Left ventricle myocardium inferior (tissue), 1 donor: ENCODE measurements around the gene PRAMEF7. TPM values are rescaled to one million over a fixed set of nuclear protein-coding genes. Genes with fewer than 3 reads are reported as not detected.
"Not testable (repeated sequence)": the region's sequence is repeated elsewhere in the genome, so short reads cannot be mapped to it uniquely, and the experiment has no call there.

Source experiments
- DNase-seq: peaks from one replicate; pipeline ENCODE4 v3.0.0-alpha.2; 2020
- H3K27ac ChIP-seq: fragments of 200-600 bp; replicated peaks from 2 replicates; pipeline ENCODE4 v1.8.0; 2021
- H3K27me3 ChIP-seq: fragments of 200-600 bp; 2 replicates; pipeline ENCODE4 v1.8.0; 2021; ENCODE audit warnings: low read depth
- H3K36me3 ChIP-seq: fragments of 200-600 bp; 2 replicates; pipeline ENCODE4 v1.8.0; 2021
- H3K4me1 ChIP-seq: fragments of 200-600 bp; 2 replicates; pipeline ENCODE4 v1.8.0; 2021
- H3K4me3 ChIP-seq: fragments of 200-600 bp; 2 replicates; pipeline ENCODE4 v1.8.0; 2021; ENCODE audit warnings: mild to moderate bottlenecking, moderate library complexity
- H3K9me3 ChIP-seq: fragments of 200-600 bp; replicated peaks from 2 replicates; pipeline ENCODE4 v1.8.0; 2021
- intact Hi-C: fragments of 100-400 bp; cut with micrococcal nuclease; formaldehyde crosslinking; loops from one replicate; pipeline ENCODE4 v1.11.0; 2022
- long read RNA-seq: library from polyadenylated mRNA; unstranded; transcript quantifications from one replicate; pipeline ENCODE4 v2.0.0, GENCODE V29; 2021
- total RNA-seq: library from RNA; stranded (reverse); fragmentation: NEBNext Ultra II Directional; extraction: Animal tissue kit (Norgen Biotek cat#: 25700); gene quantifications from one replicate; pipeline ENCODE4 v1.2.1, GENCODE V29; 2021
- donor health status: DM: no; HTN: yes; CAD: no; lungs with severe emphysema.

Gene PRAMEF7
- not detected for total RNA-seq
- long read RNA-seq, result 0 reads

GRCh38 chr1:12916310-12916709 lies at the start of gene PRAMEF7:
TSS of gene PRAMEF7 (plus strand) at chr1:12916610. CDS start at chr1:12917693, 1,083 bp downstream.
- H3K36me3 ChIP-seq, H3K4me3 ChIP-seq, H3K4me1 ChIP-seq, H3K27me3 ChIP-seq, H3K27ac ChIP-seq, DNase-seq, H3K9me3 ChIP-seq, intact Hi-C loops: not testable (repeated sequence)

- DNase-seq, intact Hi-C loops, H3K36me3 ChIP-seq: not testable (repeated sequence)
These were observed 38.0 kb upstream of the PRAMEF7 start for GRCh38 chr1:12878453-12878852.

GRCh38 chr1:12886101-12886500 lies 30.3 kb upstream of the PRAMEF7 start, which contains the start of gene PRAMEF4:
TSS of gene PRAMEF4 (minus strand) at chr1:12886201. CDS start at chr1:12883394, 2,807 bp downstream.
- H3K4me1 ChIP-seq, H3K4me3 ChIP-seq, DNase-seq, H3K9me3 ChIP-seq, H3K36me3 ChIP-seq, H3K27ac ChIP-seq, intact Hi-C loops, H3K27me3 ChIP-seq: not testable (repeated sequence)

More at GRCh38 chr1:12878453-12878852, 38.0 kb upstream of the PRAMEF7 start:
- not testable (repeated sequence) for H3K9me3 ChIP-seq, H3K4me1 ChIP-seq, H3K27me3 ChIP-seq, H3K27ac ChIP-seq, H3K4me3 ChIP-seq

- H3K4me3 ChIP-seq, intact Hi-C loops, H3K36me3 ChIP-seq, H3K9me3 ChIP-seq, DNase-seq, H3K4me1 ChIP-seq, H3K27me3 ChIP-seq, H3K27ac ChIP-seq: not testable (repeated sequence)
These were observed 18.2 kb upstream of the PRAMEF7 start, which contains the start of gene PRAMEF10 for GRCh38 chr1:12898170-12898569. TSS of gene PRAMEF10 (minus strand) at chr1:12898270. CDS start at chr1:12895847, 2,423 bp downstream.

GRCh38 chr1:12899186-12899585 lies 17.2 kb upstream of the PRAMEF7 start:
- H3K36me3 ChIP-seq, intact Hi-C loops, H3K27ac ChIP-seq, H3K4me3 ChIP-seq, H3K4me1 ChIP-seq, DNase-seq, H3K27me3 ChIP-seq, H3K9me3 ChIP-seq: not testable (repeated sequence)

- DNase-seq, H3K9me3 ChIP-seq, intact Hi-C loops, H3K36me3 ChIP-seq, H3K27me3 ChIP-seq, H3K4me1 ChIP-seq, H3K27ac ChIP-seq, H3K4me3 ChIP-seq: not testable (repeated sequence)
These were observed 12.4 kb upstream of the PRAMEF7 start for GRCh38 chr1:12903793-12904572.

- H3K4me3 ChIP-seq, intact Hi-C loops, H3K27ac ChIP-seq, DNase-seq, H3K36me3 ChIP-seq, H3K9me3 ChIP-seq, H3K4me1 ChIP-seq, H3K27me3 ChIP-seq: not testable (repeated sequence)
These were observed 5.3 kb downstream of the PRAMEF7 start for GRCh38 chr1:12921749-12922148.

- intact Hi-C loops, H3K9me3 ChIP-seq, H3K27ac ChIP-seq, H3K4me3 ChIP-seq, H3K27me3 ChIP-seq, H3K36me3 ChIP-seq, H3K4me1 ChIP-seq, DNase-seq: not testable (repeated sequence)
These were observed 8.0 kb downstream of the PRAMEF7 start for GRCh38 chr1:12924368-12924767.

GRCh38 chr1:12947480-12947879 lies 31.1 kb downstream of the PRAMEF7 start, which contains the start of gene PRAMEF6:
TSS of gene PRAMEF6 (minus strand) at chr1:12947580. CDS start at chr1:12942518, 5,062 bp downstream.
- intact Hi-C loops, H3K36me3 ChIP-seq, H3K4me1 ChIP-seq, H3K27ac ChIP-seq, H3K4me3 ChIP-seq, H3K27me3 ChIP-seq, H3K9me3 ChIP-seq, DNase-seq: not testable (repeated sequence)

Other genes with a start within 250 kb of the PRAMEF7 start
- not detected for gene AADACL3, start 200.5 kb upstream of the PRAMEF7 start, total RNA-seq
- gene CFAP107, start 170.4 kb upstream of the PRAMEF7 start, total RNA-seq, result not detected
- not detected for gene PRAMEF12, start 142.9 kb upstream of the PRAMEF7 start, total RNA-seq
- gene PRAMEF1, start 125.2 kb upstream of the PRAMEF7 start, total RNA-seq, result not detected
- gene PRAMEF11, start 85.2 kb upstream of the PRAMEF7 start, total RNA-seq, result not detected
- not detected for gene HNRNPCL1, start 67.9 kb upstream of the PRAMEF7 start, total RNA-seq
- not detected for gene PRAMEF2, start 59.5 kb upstream of the PRAMEF7 start, total RNA-seq
- not detected for gene PRAMEF4, start 30.4 kb upstream of the PRAMEF7 start, total RNA-seq
- gene PRAMEF10, start 18.3 kb upstream of the PRAMEF7 start, total RNA-seq, result not detected
- gene PRAMEF6, start 31.0 kb downstream of the PRAMEF7 start, total RNA-seq, result not detected
- gene PRAMEF27, start 140.0 kb downstream of the PRAMEF7 start, total RNA-seq, result not detected
- not detected for gene HNRNPCL3, start 144.2 kb downstream of the PRAMEF7 start, total RNA-seq
- not detected for gene PRAMEF25, start 154.2 kb downstream of the PRAMEF7 start, total RNA-seq
- gene HNRNPCL2, start 200.2 kb downstream of the PRAMEF7 start, total RNA-seq, result not detected
- gene PRAMEF26, start 239.4 kb downstream of the PRAMEF7 start, total RNA-seq, result not detected
- not detected for gene HNRNPCL4, start 249.0 kb downstream of the PRAMEF7 start, total RNA-seq